Measurements from ENCODE around the gene BFSP2. TPM values are rescaled to one million over a fixed set of nuclear protein-coding genes. Genes with fewer than 3 reads are reported as not detected.

Gene BFSP2
- total and polyA plus RNA-seq, 7 donors, result 2.5 TPM; not detected in 6

- H3K27me3 ChIP-seq, result no peaks in the 10 kb centered on the region
- DNase-seq, result no peak
- WGBS, 2 donors, result 56 to 79% methylated on average over 12 of the region's 12 CpGs
- no peak for TF ChIP-seq POLR2A (IDR thresholded peaks at IDR 0.05)
- H3K4me3 ChIP-seq, result no peak overlapping the region
- no peaks in the 10 kb centered on the region for H3K4me1 ChIP-seq
- no peak overlapping the region for H3K27ac ChIP-seq
- H3K36me3 ChIP-seq, result no peaks in the 10 kb centered on the region
- intact Hi-C loops (cut with DNase I), result no loop called here
- no peaks in the 10 kb centered on the region for H3K9me3 ChIP-seq
These were observed 66.9 kb downstream of the BFSP2 start for GRCh38 chr3:133466531-133467386.

DNA sequence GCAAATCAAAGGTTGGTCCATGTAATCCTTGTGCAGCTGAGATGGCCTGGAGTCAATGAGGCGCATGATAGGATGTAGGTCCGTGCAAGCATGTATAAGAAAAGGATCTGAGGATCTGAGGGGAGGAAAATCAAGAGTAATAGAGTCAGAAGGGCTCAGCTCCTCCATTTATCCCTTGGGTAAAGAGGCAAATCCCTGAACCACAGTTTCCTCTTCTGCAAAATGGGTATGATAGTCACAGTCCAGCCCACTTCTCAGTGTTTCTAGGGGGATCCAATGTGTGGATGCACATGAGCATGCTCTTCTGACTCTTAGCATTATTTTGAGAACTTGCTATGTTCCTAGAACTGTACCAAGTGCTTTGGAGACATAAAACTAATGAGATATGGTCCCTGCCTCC, 67.9 kb downstream of the BFSP2 start:
- H3K27ac ChIP-seq, result no peak overlapping the region
- WGBS, 2 donors, result 90 to 94% methylated on average over 2 of the region's 2 CpGs
- no peak for DNase-seq
- no peaks in the 10 kb centered on the region for H3K4me1 ChIP-seq
- intact Hi-C loops (cut with DNase I), result no loop called here
- no peak overlapping the region for H3K4me3 ChIP-seq
- no peaks in the 10 kb centered on the region for H3K36me3 ChIP-seq
- TF ChIP-seq POLR2AphosphoS5 (IDR thresholded peaks at IDR 0.05), result no peak
- TF ChIP-seq POLR2A (IDR thresholded peaks at IDR 0.05), result no peak
- TF ChIP-seq CTCF (IDR thresholded peaks at IDR 0.05), result no peak
- TF ChIP-seq EP300 (IDR thresholded peaks at IDR 0.05), result no peak
- H3K27me3 ChIP-seq, result no peaks in the 10 kb centered on the region
- no peaks in the 10 kb centered on the region for H3K9me3 ChIP-seq

- no peaks in the 10 kb centered on the region for H3K4me1 ChIP-seq
- no peak for DNase-seq
- WGBS, 2 donors, result 67 to 75% methylated on average over 3 of the region's 3 CpGs
- intact Hi-C loops (cut with DNase I), result no loop called here
- H3K27ac ChIP-seq, result no peak overlapping the region
- H3K9me3 ChIP-seq, result no peaks in the 10 kb centered on the region
- TF ChIP-seq EP300 (IDR thresholded peaks at IDR 0.05), result no peak
- TF ChIP-seq CTCF (IDR thresholded peaks at IDR 0.05), result no peak
- TF ChIP-seq POLR2AphosphoS5 (IDR thresholded peaks at IDR 0.05), result no peak
- no peak for TF ChIP-seq POLR2A (IDR thresholded peaks at IDR 0.05)
- no peaks in the 10 kb centered on the region for H3K36me3 ChIP-seq
- no peak overlapping the region for H3K4me3 ChIP-seq
- no peaks in the 10 kb centered on the region for H3K27me3 ChIP-seq
These were observed 68.4 kb downstream of the BFSP2 start for GRCh38 chr3:133468251-133468721.

DNA sequence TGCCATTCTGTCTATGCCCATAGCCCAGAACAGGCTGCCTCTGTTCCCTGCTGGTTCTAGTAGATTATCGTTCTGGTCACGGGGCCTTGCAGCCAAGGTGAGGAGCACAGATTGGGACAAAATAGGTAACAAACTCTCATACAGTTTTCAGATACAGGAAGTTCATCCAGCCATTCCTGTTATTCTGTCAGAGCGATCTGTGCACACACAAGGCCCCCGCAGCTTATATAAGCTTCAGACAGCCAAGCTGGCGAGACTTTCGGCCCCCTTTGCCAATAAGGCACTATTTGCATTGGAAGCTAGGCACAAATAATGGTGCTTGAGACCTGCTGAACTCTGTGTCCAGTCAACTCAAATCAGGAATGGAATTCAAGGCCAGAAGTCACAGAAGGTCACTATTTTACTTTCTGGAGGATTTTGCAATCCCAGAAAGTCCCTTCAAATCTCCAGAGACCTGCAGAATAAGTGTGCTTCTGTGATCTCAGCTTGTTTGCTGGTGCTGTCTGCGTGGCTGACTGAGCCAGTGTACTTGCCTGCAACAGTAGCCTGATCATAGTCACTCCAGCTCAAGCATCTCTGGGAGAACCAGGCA, 69.4 kb downstream of the BFSP2 start:
- intact Hi-C loops (cut with DNase I), result no loop called here
- Histone ChIP-seq H3K36me3 (no peaks in the 10 kb centered on the region), H3K9me3 (no peaks in the 10 kb centered on the region), H3K4me3 (no peak overlapping the region), H3K27ac (no peak overlapping the region), H3K27me3 (no peaks in the 10 kb centered on the region), H3K4me1 (peaks cover 0 to 6% (median 5%) of the 10 kb centered on the region in 4 donors)
- WGBS, 2 donors, result 87 to 95% methylated on average over 7 of the region's 7 CpGs
- no peak for DNase-seq
- no peak for TF ChIP-seq CTCF (IDR thresholded peaks at IDR 0.05)

DNA sequence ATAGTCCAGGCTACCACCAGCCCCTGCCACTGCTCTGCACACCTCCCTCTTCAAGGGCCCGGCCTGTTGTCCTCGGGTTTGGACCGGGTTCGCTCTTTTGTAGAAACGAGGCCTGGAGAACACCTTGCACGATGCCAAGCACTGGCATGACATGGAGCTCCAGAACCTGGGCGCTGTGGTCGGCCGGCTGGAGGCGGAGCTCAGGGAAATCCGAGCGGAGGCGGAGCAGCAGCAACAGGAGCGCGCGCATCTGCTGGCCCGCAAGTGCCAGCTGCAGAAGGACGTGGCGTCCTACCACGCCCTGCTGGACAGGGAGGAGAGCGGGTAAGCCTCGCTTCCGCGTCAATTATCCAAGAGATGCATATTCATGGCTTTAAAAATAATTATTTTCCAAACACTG, 72.4 kb downstream of the BFSP2 start:
- no peak for DNase-seq
- Histone ChIP-seq H3K4me1 (peaks cover 0 to 17% (median 15%) of the 10 kb centered on the region in 4 donors), H3K27me3 (no peaks in the 10 kb centered on the region), H3K27ac (no peak overlapping the region), H3K4me3 (no peak overlapping the region), H3K9me3 (no peaks in the 10 kb centered on the region), H3K36me3 (no peaks in the 10 kb centered on the region)
- TF ChIP-seq EP300 (IDR thresholded peaks at IDR 0.05), result no peak
- TF ChIP-seq CTCF (IDR thresholded peaks at IDR 0.05), result no peak
- TF ChIP-seq POLR2A (IDR thresholded peaks at IDR 0.05), result no peak
- TF ChIP-seq POLR2AphosphoS5 (IDR thresholded peaks at IDR 0.05), result no peak
- intact Hi-C loops (cut with DNase I), result loop anchor here (5.0 kb wide), 1 partner anchor 100 kb away; the partner anchor contains the start of gene CDV3
- WGBS, 2 donors, result 66 to 80% methylated on average over 24 of the region's 24 CpGs
